ENCODE results near the gene LDLRAP1.

The LDLRAP1 gene

GRCh38 chr1:25531082-25531461 is 12.3 kb upstream of the LDLRAP1 start:
- no peak for TF ChIP-seq EZH2phosphoT487 (IDR thresholded peaks at IDR 0.05; ENCODE audit: borderline replicate concordance, low read length)
- TF ChIP-seq, protein P1, sequence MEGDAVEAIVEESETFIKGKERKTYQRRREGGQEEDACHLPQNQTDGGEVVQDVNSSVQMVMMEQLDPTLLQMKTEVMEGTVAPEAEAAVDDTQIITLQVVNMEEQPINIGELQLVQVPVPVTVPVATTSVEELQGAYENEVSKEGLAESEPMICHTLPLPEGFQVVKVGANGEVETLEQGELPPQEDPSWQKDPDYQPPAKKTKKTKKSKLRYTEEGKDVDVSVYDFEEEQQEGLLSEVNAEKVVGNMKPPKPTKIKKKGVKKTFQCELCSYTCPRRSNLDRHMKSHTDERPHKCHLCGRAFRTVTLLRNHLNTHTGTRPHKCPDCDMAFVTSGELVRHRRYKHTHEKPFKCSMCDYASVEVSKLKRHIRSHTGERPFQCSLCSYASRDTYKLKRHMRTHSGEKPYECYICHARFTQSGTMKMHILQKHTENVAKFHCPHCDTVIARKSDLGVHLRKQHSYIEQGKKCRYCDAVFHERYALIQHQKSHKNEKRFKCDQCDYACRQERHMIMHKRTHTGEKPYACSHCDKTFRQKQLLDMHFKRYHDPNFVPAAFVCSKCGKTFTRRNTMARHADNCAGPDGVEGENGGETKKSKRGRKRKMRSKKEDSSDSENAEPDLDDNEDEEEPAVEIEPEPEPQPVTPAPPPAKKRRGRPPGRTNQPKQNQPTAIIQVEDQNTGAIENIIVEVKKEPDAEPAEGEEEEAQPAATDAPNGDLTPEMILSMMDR (IDR thresholded peaks at IDR 0.05; ENCODE audit: low read depth, low read length, poor library complexity, severe bottlenecking), result no peak
- H3K9me2 ChIP-seq (replicated peaks; ENCODE audit: control insufficient read depth, low read length), result no peaks in the 10 kb centered on the region
- H3K27me3 ChIP-seq (ENCODE audit: control insufficient read depth, low read length), result peaks cover 3% of the 10 kb centered on the region
- no peaks in the 10 kb centered on the region for H3K4me1 ChIP-seq (ENCODE audit: control insufficient read depth, low read length)
- no peak overlapping the region for H3K27ac ChIP-seq (ENCODE audit: low read depth, low read length)
- no peaks in the 10 kb centered on the region for H3K79me2 ChIP-seq (ENCODE audit: control insufficient read depth, low read length)
- H3K36me3 ChIP-seq (ENCODE audit: control insufficient read depth, low read length), result no peaks in the 10 kb centered on the region
- no peaks in the 10 kb centered on the region for H3F3A ChIP-seq (ENCODE audit: control insufficient read depth, insufficient read depth)
- no peak overlapping the region for H3K4me2 ChIP-seq (ENCODE audit: low read length)
- no peaks in the 10 kb centered on the region for H4K20me1 ChIP-seq (ENCODE audit: control insufficient read depth, insufficient read depth, low read depth, low read length)
- H3K4me3 ChIP-seq (ENCODE audit: low read length), result no peak overlapping the region
- no peaks in the 10 kb centered on the region for H3K9me3 ChIP-seq (ENCODE audit: control insufficient read depth, insufficient read depth, low read length)

DNA sequence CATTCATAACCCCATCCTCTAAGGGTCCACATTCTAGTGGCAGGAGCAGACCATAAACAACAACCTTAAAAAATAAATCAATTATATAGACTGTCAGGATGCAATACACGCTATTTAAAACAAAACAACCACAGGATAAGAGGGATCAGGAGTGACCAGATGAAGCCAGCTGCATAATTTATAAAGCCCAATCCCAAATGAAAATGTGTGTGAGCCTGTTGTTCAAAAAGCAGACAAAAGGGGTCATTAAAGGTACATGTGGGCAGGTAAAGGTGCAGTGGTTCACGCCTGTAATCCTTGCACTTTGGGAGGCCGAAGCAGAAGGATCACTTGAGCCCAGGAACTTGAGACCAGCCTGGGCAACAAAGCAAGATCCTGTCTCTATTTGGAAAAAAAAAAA is 10.4 kb upstream of the LDLRAP1 start:
- Histone ChIP-seq H3K4me3 (ENCODE audit: low read length) (no peak overlapping the region), H4K20me1 (ENCODE audit: control insufficient read depth, insufficient read depth, low read depth, low read length) (no peaks in the 10 kb centered on the region), H3K36me3 (ENCODE audit: control insufficient read depth, low read length) (no peaks in the 10 kb centered on the region), H3F3A (ENCODE audit: control insufficient read depth, insufficient read depth) (no peaks in the 10 kb centered on the region), H3K9me2 (replicated peaks; ENCODE audit: control insufficient read depth, low read length) (no peaks in the 10 kb centered on the region), H3K27ac (ENCODE audit: low read depth, low read length) (no peak overlapping the region), H3K9me3 (ENCODE audit: control insufficient read depth, insufficient read depth, low read length) (no peaks in the 10 kb centered on the region), H3K4me1 (ENCODE audit: control insufficient read depth, low read length) (no peaks in the 10 kb centered on the region), H3K27me3 (ENCODE audit: control insufficient read depth, low read length) (peaks cover 19% of the 10 kb centered on the region), H3K79me2 (ENCODE audit: control insufficient read depth, low read length) (no peaks in the 10 kb centered on the region), H3K4me2 (ENCODE audit: low read length) (no peak overlapping the region)
- no peak for TF ChIP-seq EZH2phosphoT487 (IDR thresholded peaks at IDR 0.05; ENCODE audit: borderline replicate concordance, low read length)
- TF ChIP-seq, protein P1 (IDR thresholded peaks at IDR 0.05; ENCODE audit: low read depth, low read length, poor library complexity, severe bottlenecking), result no peak

- no peaks in the 10 kb centered on the region for H3K4me1 ChIP-seq (ENCODE audit: control insufficient read depth, low read length)
- no peaks in the 10 kb centered on the region for H3F3A ChIP-seq (ENCODE audit: control insufficient read depth, insufficient read depth)
- no peaks in the 10 kb centered on the region for H3K79me2 ChIP-seq (ENCODE audit: control insufficient read depth, low read length)
- H3K9me3 ChIP-seq (ENCODE audit: control insufficient read depth, insufficient read depth, low read length), result no peaks in the 10 kb centered on the region
- no peak overlapping the region for H3K4me3 ChIP-seq (ENCODE audit: low read length)
- no peak for TF ChIP-seq EZH2phosphoT487 (IDR thresholded peaks at IDR 0.05; ENCODE audit: borderline replicate concordance, low read length)
- TF ChIP-seq, protein P1 (IDR thresholded peaks at IDR 0.05; ENCODE audit: low read depth, low read length, poor library complexity, severe bottlenecking), result no peak
- no peak overlapping the region for H3K27ac ChIP-seq (ENCODE audit: low read depth, low read length)
- no peak overlapping the region for H3K4me2 ChIP-seq (ENCODE audit: low read length)
- H3K36me3 ChIP-seq (ENCODE audit: control insufficient read depth, low read length), result no peaks in the 10 kb centered on the region
- H4K20me1 ChIP-seq (ENCODE audit: control insufficient read depth, insufficient read depth, low read depth, low read length), result no peaks in the 10 kb centered on the region
- no peaks in the 10 kb centered on the region for H3K9me2 ChIP-seq (replicated peaks; ENCODE audit: control insufficient read depth, low read length)
- H3K27me3 ChIP-seq (ENCODE audit: control insufficient read depth, low read length), result peaks cover 24% of the 10 kb centered on the region
These were observed 9.5 kb upstream of the LDLRAP1 start for GRCh38 chr1:25533775-25534409.

All from DOHH2 (cell line).